HFFc6 (cell line): Measurements from ENCODE around the gene DCBLD2. TPM values are rescaled to one million over a fixed set of nuclear protein-coding genes. Genes with fewer than 3 reads are reported as not detected.
"Not testable (repeated sequence)": the region's sequence is repeated elsewhere in the genome, so short reads cannot be mapped to it uniquely, and the experiment has no call there.

Experiments used
- DNase-seq: peaks from one replicate; pipeline ENCODE4 v3.0.0-alpha.2; 2018
- H3K27ac Mint-ChIP-seq: 2 replicates; pipeline ENCODE4 v1.8.0; 2020; ENCODE audit warnings: mild to moderate bottlenecking, mixed read lengths
- H3K27me3 Mint-ChIP-seq: 2 replicates; pipeline ENCODE4 v1.8.0; 2021; ENCODE audit warnings: mild to moderate bottlenecking, moderate library complexity, mixed read lengths; ENCODE audit not compliant: insufficient read depth
- H3K36me3 Mint-ChIP-seq: 2 replicates; pipeline ENCODE4 v1.8.0; 2021; ENCODE audit warnings: low read depth, mixed read lengths
- H3K4me1 Mint-ChIP-seq: 2 replicates; pipeline ENCODE4 v1.8.0; 2020; ENCODE audit warnings: low read depth, mixed read lengths
- H3K4me3 Mint-ChIP-seq: 2 replicates; pipeline ENCODE4 v1.8.0; 2020; ENCODE audit warnings: mild to moderate bottlenecking, moderate library complexity, mixed read lengths
- H3K9me3 Mint-ChIP-seq: 2 replicates; pipeline ENCODE4 v1.8.0; 2020; ENCODE audit warnings: mild to moderate bottlenecking, mixed read lengths
- total RNA-seq, 6 experiments: library from RNA; stranded (reverse); fragmentation: NEBNext Ultra II Directional; extraction: Animal tissue kit (Norgen Biotek cat#: 25700); gene quantifications; 2 replicates in 1 of 6; 3 replicates in 5 of 6; pipeline ENCODE4 v1.2.3, GENCODE V29; 2021
- TF ChIP-seq, protein P1 (sequence below): fragments of 200-600 bp; sonication (generic); IDR thresholded peaks from 2 replicates; pipeline ENCODE4 v1.5.0; 2021; ENCODE audit warnings: antibody characterized with exemption, mild to moderate bottlenecking

Gene DCBLD2
- total RNA-seq, 6 experiments from 2014 or later, result 199 to 436 (median 233) TPM

DNA sequence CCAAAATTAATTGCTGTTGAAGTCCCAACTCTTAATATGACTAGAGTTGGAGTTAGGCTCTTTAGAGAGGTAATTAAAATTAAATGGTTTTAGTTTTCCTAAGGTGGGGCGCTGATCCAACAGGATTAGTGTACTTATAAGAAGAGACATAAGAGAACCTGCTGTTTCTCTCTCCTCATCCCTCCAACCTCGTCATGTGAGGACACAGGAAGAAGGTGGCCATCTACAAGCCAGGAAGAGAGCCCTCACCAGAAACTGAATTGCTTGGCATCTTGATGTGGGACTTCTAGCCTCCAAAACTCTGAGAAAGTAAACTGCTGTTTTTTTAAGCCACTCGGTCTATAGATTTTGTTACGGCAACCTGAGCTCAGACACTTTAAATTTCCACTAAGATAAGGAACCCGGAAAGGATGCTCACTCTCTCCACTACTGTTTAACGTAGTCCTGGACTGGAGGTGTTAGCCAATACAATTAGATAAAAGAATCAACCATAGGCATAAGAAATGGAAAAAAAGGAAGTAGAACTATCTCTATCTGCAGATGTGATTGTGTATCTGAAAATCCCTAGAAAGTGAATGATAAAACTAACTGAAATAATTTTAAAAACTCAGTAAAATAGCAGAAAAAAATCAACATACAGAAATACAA, 26.8 kb downstream of the DCBLD2 start:
- peak overlapping the region; percentile 52; the same call in 1 of the 2 replicates for H3K4me3 Mint-ChIP-seq
- TF ChIP-seq, protein P1, sequence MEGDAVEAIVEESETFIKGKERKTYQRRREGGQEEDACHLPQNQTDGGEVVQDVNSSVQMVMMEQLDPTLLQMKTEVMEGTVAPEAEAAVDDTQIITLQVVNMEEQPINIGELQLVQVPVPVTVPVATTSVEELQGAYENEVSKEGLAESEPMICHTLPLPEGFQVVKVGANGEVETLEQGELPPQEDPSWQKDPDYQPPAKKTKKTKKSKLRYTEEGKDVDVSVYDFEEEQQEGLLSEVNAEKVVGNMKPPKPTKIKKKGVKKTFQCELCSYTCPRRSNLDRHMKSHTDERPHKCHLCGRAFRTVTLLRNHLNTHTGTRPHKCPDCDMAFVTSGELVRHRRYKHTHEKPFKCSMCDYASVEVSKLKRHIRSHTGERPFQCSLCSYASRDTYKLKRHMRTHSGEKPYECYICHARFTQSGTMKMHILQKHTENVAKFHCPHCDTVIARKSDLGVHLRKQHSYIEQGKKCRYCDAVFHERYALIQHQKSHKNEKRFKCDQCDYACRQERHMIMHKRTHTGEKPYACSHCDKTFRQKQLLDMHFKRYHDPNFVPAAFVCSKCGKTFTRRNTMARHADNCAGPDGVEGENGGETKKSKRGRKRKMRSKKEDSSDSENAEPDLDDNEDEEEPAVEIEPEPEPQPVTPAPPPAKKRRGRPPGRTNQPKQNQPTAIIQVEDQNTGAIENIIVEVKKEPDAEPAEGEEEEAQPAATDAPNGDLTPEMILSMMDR, result no peak
- H3K27me3 Mint-ChIP-seq, result no peaks in the 10 kb centered on the region
- H3K4me1 Mint-ChIP-seq, result peaks cover 88% of the 10 kb centered on the region
- H3K36me3 Mint-ChIP-seq, result peaks cover 76% of the 10 kb centered on the region
- H3K27ac Mint-ChIP-seq, result peak overlapping the region; percentile 44
- DNase-seq, result no peak
- H3K9me3 Mint-ChIP-seq, result peaks cover 4% of the 10 kb centered on the region

DNA sequence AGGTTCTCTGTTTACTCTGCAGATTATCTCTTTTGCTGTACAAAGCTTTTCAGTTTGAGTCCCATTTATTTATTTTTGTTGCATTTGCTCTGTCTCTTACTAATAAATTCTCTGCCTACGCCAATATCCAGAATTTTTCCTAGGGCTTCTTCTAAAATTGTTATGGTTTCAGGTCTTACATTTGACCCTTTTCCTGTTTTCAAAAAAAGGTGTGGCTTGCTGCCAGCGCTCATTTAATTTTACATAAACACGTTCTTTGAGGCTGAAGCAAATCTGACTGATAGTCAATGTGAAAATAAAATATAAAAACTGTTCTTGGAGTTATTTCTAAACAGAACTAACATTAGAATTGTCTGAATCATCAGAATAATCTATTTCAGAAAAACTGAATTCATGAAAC, 32.1 kb downstream of the DCBLD2 start:
- 0 out of 2 replicates have a peak, but pooled peaks cover 6% of the 10 kb centered on the region for H3K27me3 Mint-ChIP-seq
- peaks cover 45% of the 10 kb centered on the region for H3K4me1 Mint-ChIP-seq
- no peak for DNase-seq
- H3K9me3 Mint-ChIP-seq, result peaks cover 8% of the 10 kb centered on the region
- peaks cover 80% of the 10 kb centered on the region for H3K36me3 Mint-ChIP-seq
- no peak overlapping the region for H3K4me3 Mint-ChIP-seq
- no peak overlapping the region for H3K27ac Mint-ChIP-seq
- TF ChIP-seq, protein P1, result no peak

DNA sequence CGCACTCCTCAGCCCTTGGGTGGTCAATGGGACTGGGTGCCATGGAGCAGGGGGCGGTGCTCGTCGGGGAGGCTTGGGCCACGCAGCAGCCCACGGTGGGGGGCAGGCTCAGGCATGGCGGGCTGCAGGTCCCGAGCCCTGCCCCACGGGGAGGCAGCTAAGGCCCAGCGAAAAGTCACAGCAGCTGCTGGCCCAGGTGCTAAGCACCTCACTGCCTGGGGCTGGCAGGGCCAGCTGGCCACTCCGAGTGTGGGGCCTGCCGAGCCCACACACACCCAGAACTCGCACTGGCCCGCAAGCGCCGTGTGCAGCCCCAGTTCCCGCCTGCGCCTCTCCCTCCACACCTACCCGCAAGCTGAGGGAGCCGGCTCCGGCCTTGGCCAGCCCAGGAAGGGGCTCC, 43.5 kb downstream of the DCBLD2 start:
- Mint-ChIP-seq H3K4me1 (peaks cover 76% of the 10 kb centered on the region), H3K9me3 (peaks cover 28% of the 10 kb centered on the region), H3K36me3 (peaks cover 77% of the 10 kb centered on the region)
- not testable (repeated sequence) for H3K4me3 Mint-ChIP-seq, H3K27me3 Mint-ChIP-seq, H3K27ac Mint-ChIP-seq, DNase-seq

DNA sequence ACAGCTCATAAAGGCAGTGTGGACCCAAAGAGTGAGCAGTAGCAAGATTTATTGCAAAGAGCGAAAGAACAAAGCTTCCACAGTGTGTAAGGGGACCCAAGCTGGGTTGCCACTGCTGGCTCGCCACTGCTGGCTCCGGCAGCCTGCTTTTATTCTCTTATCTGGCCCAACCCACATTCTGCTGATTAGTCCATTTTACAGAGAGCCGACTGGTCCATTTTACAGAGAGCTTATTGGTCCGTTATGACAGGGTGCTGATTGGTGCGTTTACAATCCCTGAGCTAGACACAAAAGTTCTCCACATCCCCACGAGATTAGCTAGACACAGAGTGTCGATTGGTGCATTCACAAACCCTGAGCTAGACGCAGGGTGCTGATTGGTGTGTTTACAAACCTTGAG, 44.2 kb downstream of the DCBLD2 start:
- not testable (repeated sequence) for DNase-seq, H3K27me3 Mint-ChIP-seq, H3K4me3 Mint-ChIP-seq
- Mint-ChIP-seq H3K36me3 (peaks cover 76% of the 10 kb centered on the region), H3K9me3 (peaks cover 28% of the 10 kb centered on the region), H3K27ac (peak overlapping the region; percentile 30; the same call in 1 of the 2 replicates), H3K4me1 (peaks cover 74% of the 10 kb centered on the region)

DNA sequence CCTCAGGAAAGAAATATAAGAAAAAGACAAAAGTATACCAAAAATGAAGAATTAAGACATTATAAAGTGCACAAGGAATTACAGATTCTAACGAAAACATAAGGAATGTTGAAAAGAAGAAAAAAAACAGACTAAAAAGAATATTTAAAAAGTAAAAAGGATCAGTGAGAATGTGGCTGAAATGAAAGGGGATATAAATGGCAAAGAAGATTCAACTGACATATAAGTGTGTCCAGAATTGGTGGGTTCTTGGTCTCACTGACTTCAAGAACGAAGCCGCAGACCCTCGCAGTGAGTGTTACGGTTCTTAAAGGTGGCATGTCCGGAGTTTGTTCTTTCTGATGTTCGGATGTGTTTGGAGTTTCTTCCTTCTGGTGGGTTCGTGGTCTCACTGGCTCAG, 44.8 kb downstream of the DCBLD2 start:
- no peak for DNase-seq
- Mint-ChIP-seq H3K4me3 (no peak overlapping the region; the same call in 1 of the 2 replicates), H3K9me3 (peaks cover 23% of the 10 kb centered on the region), H3K36me3 (peaks cover 71% of the 10 kb centered on the region), H3K27me3 (no peaks in the 10 kb centered on the region), H3K27ac (peak overlapping the region; percentile 54), H3K4me1 (peaks cover 72% of the 10 kb centered on the region)
- TF ChIP-seq, protein P1, result no peak

DNA sequence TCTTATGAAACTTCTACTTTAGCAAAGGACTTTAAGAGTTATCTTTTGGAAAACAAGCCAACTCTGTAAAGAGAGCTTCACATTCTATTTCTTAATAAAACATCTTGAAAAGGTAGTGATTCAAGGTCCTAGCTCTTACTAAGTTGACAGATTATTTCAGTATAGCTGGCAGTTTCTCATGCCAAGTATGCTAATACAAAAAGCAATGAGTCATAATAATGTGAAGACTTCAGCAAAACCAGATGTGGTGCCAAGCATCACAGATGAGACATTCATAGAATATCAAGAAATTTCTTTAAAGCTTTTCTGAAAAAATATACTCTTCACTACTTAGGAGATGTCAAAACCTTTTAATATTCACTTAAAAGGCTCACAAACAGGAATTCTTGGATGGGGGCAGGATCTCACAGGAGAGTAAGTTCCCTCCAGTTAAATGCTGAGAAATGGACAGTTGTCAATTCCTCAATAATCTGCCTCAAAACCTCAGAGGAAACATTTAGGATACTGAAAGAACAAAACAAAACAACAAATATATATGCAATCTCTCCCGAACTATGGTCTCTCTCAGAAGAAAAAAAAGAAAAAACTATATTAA, 45.6 kb downstream of the DCBLD2 start:
- no peaks in the 10 kb centered on the region for H3K27me3 Mint-ChIP-seq
- H3K4me1 Mint-ChIP-seq, result peaks cover 72% of the 10 kb centered on the region
- TF ChIP-seq, protein P1, result no peak
- peak overlapping the region; percentile 24; the same call in 1 of the 2 replicates for H3K4me3 Mint-ChIP-seq
- H3K36me3 Mint-ChIP-seq, result peaks cover 66% of the 10 kb centered on the region
- H3K27ac Mint-ChIP-seq, result peak overlapping the region; percentile 54
- peak; percentile 88 for DNase-seq
- H3K9me3 Mint-ChIP-seq, result peaks cover 21% of the 10 kb centered on the region; the same call in 1 of the 2 replicates
